HepG2 (cell line): ENCODE results near the gene NAB1. TPM values are rescaled to one million over a fixed set of nuclear protein-coding genes. Genes with fewer than 3 reads are reported as not detected.
A peak's percentile ranks its signal among the peaks of the same experiment; 100 is the strongest.

Experiments used
- ATAC-seq: fragments of 200-7000 bp; cut with Tn5 transposase; 3 replicates; pipeline ENCODE4 v1.9.1; 2020; ENCODE audit warnings: mild to moderate bottlenecking, moderate library complexity
- BruUV-seq: library from RNA; stranded (reverse); fragments of 400-500 nt; replicated peaks from 2 replicates; lab custom pipeline; 2021; lab: Mats Ljungman, UMichigan
- CTCF ChIA-PET: fragments of 300-600 bp; formaldehyde crosslinking; extraction: SDS; loops from one replicate; lab custom pipeline; 2021; ENCODE audit warnings: low total read pairs, inconsistent platforms, low intra/inter-chr PET ratio; lab: Yijun Ruan, JAX
- POLR2A ChIA-PET: fragments of 350-600 bp; sonication (Branson Sonifier 250); formaldehyde crosslinking; loops from one replicate; lab custom pipeline; 2020; ENCODE audit warnings: antibody characterized with exemption, inconsistent platforms; lab: Yijun Ruan, JAX
- DNase-seq: peaks from one replicate; pipeline ENCODE4 v3.0.0-alpha.2; 2015; ENCODE audit warnings: low spot score
- FAIRE-seq: peaks from 3 replicates; lab custom pipeline; 2011; peaks lifted over from hg19 to GRCh38; lab: Jason Lieb, UNC
- H2AFZ ChIP-seq: one replicate; pipeline ENCODE4 v1.6.1; 2011; ENCODE audit warnings: low read length, inconsistent platforms
- H3K27ac ChIP-seq: fragments of 300-600 bp; 3 replicates; pipeline ENCODE4 v1.8.0; 2011; ENCODE audit warnings: mixed run types, mild to moderate bottlenecking, mixed read lengths, low read length, inconsistent platforms; ENCODE audit not compliant: insufficient read depth; ENCODE audit errors: extremely low read length
- H3K27me3 ChIP-seq, 2 experiments: fragments of 200-600 bp in 1 of 2; 2 replicates in 1 of 2; 3 replicates in 1 of 2; pipeline versions ENCODE4 v1.6.0 to v1.8.0; 2011; ENCODE audit warnings: low read length in 2 of 2, mild to moderate bottlenecking in 2 of 2, moderate library complexity in 2 of 2, inconsistent platforms in 1 of 2; ENCODE audit not compliant: insufficient read depth in 2 of 2, control insufficient read depth in 1 of 2
- H3K36me3 ChIP-seq, 2 experiments: fragments of 200-600 bp in 1 of 2; replicated peaks in 1 of 2; 2 replicates in 1 of 2; 3 replicates in 1 of 2; pipeline versions ENCODE4 v1.5.1 to v1.8.0; 2011; ENCODE audit warnings: low read length in 2 of 2, inconsistent platforms in 1 of 2; ENCODE audit not compliant: insufficient read depth in 2 of 2, control insufficient read depth in 1 of 2
- H3K4me1 ChIP-seq: 2 replicates; pipeline ENCODE4 v1.5.1; 2012; ENCODE audit warnings: low read length, inconsistent platforms; ENCODE audit not compliant: insufficient read depth
- H3K4me2 ChIP-seq: 2 replicates; pipeline ENCODE4 v1.6.0; 2011; ENCODE audit warnings: low read depth, low read length, inconsistent platforms
- H3K4me3 ChIP-seq, 3 experiments: fragments of 200-600 bp in 1 of 3; sonication (generic), shearing (Covaris generic) in 1 of 3; replicated peaks in 1 of 3; 2 replicates each; pipeline ENCODE4 v1.5.1; 2011 to 2016; ENCODE audit warnings: low read length in 3 of 3, inconsistent platforms in 2 of 3, low read depth in 2 of 3, mild to moderate bottlenecking in 2 of 3, control low read depth in 1 of 3, mixed read lengths in 1 of 3; ENCODE audit not compliant: insufficient read depth in 1 of 3
- H3K79me2 ChIP-seq: one replicate; pipeline ENCODE4 v1.6.1; 2011; ENCODE audit warnings: low read length, inconsistent platforms; ENCODE audit not compliant: insufficient read depth
- H3K9ac ChIP-seq: 2 replicates; pipeline ENCODE4 v1.6.0; 2011; ENCODE audit warnings: mild to moderate bottlenecking, low read depth, low read length, inconsistent platforms; ENCODE audit not compliant: insufficient read depth
- H3K9me3 ChIP-seq: 2 replicates; pipeline ENCODE4 v1.5.1; 2012; ENCODE audit warnings: mild to moderate bottlenecking, low read length
- H4K20me1 ChIP-seq: 2 replicates; pipeline ENCODE4 v1.6.0; 2011; ENCODE audit warnings: inconsistent platforms, mild to moderate bottlenecking, low read length, moderate library complexity; ENCODE audit not compliant: insufficient read depth
- AHDC1 ChIP-seq: sonication (generic); formaldehyde crosslinking; IDR thresholded peaks from 2 replicates; pipeline ENCODE4 v1.5.1; 2020; ENCODE audit warnings: mild to moderate bottlenecking, missing genetic modification reagents, borderline replicate concordance
- CREB1 ChIP-seq, 2 experiments: fragments of 450-650 bp in 1 of 2; IDR thresholded peaks; 2 replicates each; pipeline ENCODE4 v1.6.1; 2016 to 2017; ENCODE audit warnings: control low read depth in 1 of 2, mild to moderate bottlenecking in 1 of 2, missing compliant biosample characterization in 1 of 2, missing genetic modification characterization in 1 of 2
- CTCF ChIP-seq: sonication (generic); formaldehyde crosslinking; IDR thresholded peaks from 2 replicates; pipeline ENCODE4 v1.5.0; 2020; ENCODE audit warnings: mild to moderate bottlenecking, missing genetic modification reagents, moderate library complexity
- FOXA1 ChIP-seq, 2 experiments: fragments of 450-650 bp in 1 of 2; sonication (generic) in 1 of 2; formaldehyde crosslinking in 1 of 2; IDR thresholded peaks; 2 replicates each; pipeline versions ENCODE4 v1.4.0 to v1.6.1; 2016 to 2020; ENCODE audit warnings: missing genetic modification reagents in 1 of 2
- IRX3 ChIP-seq: sonication (generic); formaldehyde crosslinking; IDR thresholded peaks from 2 replicates; pipeline ENCODE4 v1.8.1; 2023; ENCODE audit warnings: mild to moderate bottlenecking, low read depth, missing genetic modification reagents, borderline replicate concordance
- LBX2 ChIP-seq: sonication (generic); formaldehyde crosslinking; IDR thresholded peaks from 2 replicates; pipeline ENCODE4 v1.5.0; 2020; ENCODE audit warnings: missing genetic modification reagents, mild to moderate bottlenecking, borderline replicate concordance
- MEIS1 ChIP-seq: sonication (generic); formaldehyde crosslinking; IDR thresholded peaks from 2 replicates; pipeline ENCODE4 v1.9.0; 2021; ENCODE audit warnings: mild to moderate bottlenecking, missing genetic modification reagents, moderate library complexity, borderline replicate concordance
- STAG1 ChIP-seq: sonication (generic); formaldehyde crosslinking; IDR thresholded peaks from 2 replicates; pipeline ENCODE4 v1.4.0; 2020; ENCODE audit warnings: missing genetic modification reagents
- TCF12 ChIP-seq, 2 experiments: fragments of 450-650 bp in 1 of 2; sonication (generic) in 1 of 2; formaldehyde crosslinking in 1 of 2; IDR thresholded peaks; 2 replicates each; pipeline versions ENCODE4 v1.6.1 to v1.8.0; 2017 to 2022; ENCODE audit warnings: antibody characterized with exemption in 1 of 2, mild to moderate bottlenecking in 1 of 2, missing genetic modification reagents in 1 of 2, moderate library complexity in 1 of 2
- TEAD3 ChIP-seq: optimal IDR thresholded peaks from 2 replicates; pipeline ENCODE3; 2016; ENCODE audit warnings: borderline replicate concordance
- YEATS4 ChIP-seq: sonication (generic); formaldehyde crosslinking; IDR thresholded peaks from 2 replicates; pipeline ENCODE4 v1.4.0; 2020; ENCODE audit warnings: missing genetic modification reagents, borderline replicate concordance
- ZNF652 ChIP-seq: IDR thresholded peaks from 2 replicates; pipeline ENCODE4 v1.6.1; 2016; ENCODE audit warnings: low read depth, borderline replicate concordance
- ZNF850 ChIP-seq: sonication (generic); formaldehyde crosslinking; conservative IDR thresholded peaks from 2 replicates; pipeline ENCODE4 v1.9.0; 2021; ENCODE audit warnings: mild to moderate bottlenecking, missing genetic modification reagents
- WGBS: methylation state at CpG from one replicate; pipeline ENCODE4 v1.1.6; 2017; ENCODE audit warnings: low lambda C conversion rate; 5-methylcytosine and 5-hydroxymethylcytosine counted together
- in situ Hi-C: cut with HindIII; loops from 2 replicates; pipeline ENCODE4 v1.10.0; 2017; ENCODE audit warnings: low pct_unique_long_range_greater_than_20kb; ENCODE audit not compliant: extremely low pct_ligation_motif_present
- intact Hi-C: fragments of 100-400 bp; cut with micrococcal nuclease; formaldehyde crosslinking; loops from one replicate; pipeline ENCODE4 v1.10.0; 2022; ENCODE audit not compliant: unreplicated experiment
- polyA plus RNA-seq, 8 experiments: library from polyadenylated mRNA; depleted of rRNA in 3 of 8; stranded (reverse) in 7 of 8; unstranded in 1 of 8; fragments of >200 nt; fragmentation: Illumina TruSeq in 4 of 8; extraction: Trizol in 4 of 8; gene quantifications; 2 replicates each; pipeline versions ENCODE4 v1.2.1 to v1.2.3, GENCODE V29; 2011 to 2016; ENCODE audit warnings: low read depth in 4 of 8, missing spikeins in 1 of 8, mixed read lengths in 1 of 8; ENCODE audit not compliant: insufficient read depth in 1 of 8
- total RNA-seq, 5 experiments: library from RNA; depleted of rRNA; stranded (reverse); fragments of >200 nt; fragmentation: Illumina TruSeq; extraction: Trizol; gene quantifications; 2 replicates each; pipeline ENCODE4 v1.2.3, GENCODE V29; 2016; ENCODE audit warnings: low read depth in 1 of 5

Gene NAB1
- total and polyA plus RNA-seq, 2 of the 13 experiments (the other 11 are each of a cell fraction or from before 2014, with no cell fraction given), result 24.5 to 46.0 TPM

- TF ChIP-seq AHDC1 (CRISPR knock-in tag) (0 out of 2 replicates have a peak, but pooled peaks have one; percentile 3), MEIS1 (CRISPR knock-in tag) (no peak)
These were observed 48.5 kb downstream of the NAB1 start (continued) for GRCh38 chr2:190697421-190697820.

GRCh38 chr2:190698895-190699294 is 50.0 kb downstream of the NAB1 start:
- CTCF ChIA-PET, result no interaction called here
- Histone ChIP-seq H4K20me1 (no peaks in the 10 kb centered on the region), H3K27ac (no peak overlapping the region), H3K9ac (no peak overlapping the region), H3K79me2 (no peaks in the 10 kb centered on the region), H3K4me2 (peak overlapping the region; percentile 8; the same call in 1 of the 2 replicates), H2AFZ (no peak overlapping the region), H3K4me1 (peaks cover 13% of the 10 kb centered on the region), H3K4me3 (no peak overlapping the region), H3K9me3 (no peaks in the 10 kb centered on the region), H3K27me3 (peaks cover 1 to 11% of the 10 kb centered on the region in 2 experiments; a peak in 2 of 5 replicates), H3K36me3 (no peaks in the 10 kb centered on the region)
- WGBS, result 27% methylated on average over 5 of the region's 5 CpGs
- POLR2A ChIA-PET, result no interaction called here
- DNase-seq, result peak; percentile 14
- in situ Hi-C loops (no loop called here), intact Hi-C loops (no loop called here)
- FAIRE-seq, result no peak
- peak; percentile 79 for ATAC-seq
- BruUV-seq, result no TSS peak
- TF ChIP-seq TEAD3 (CRISPR knock-in tag) (peak; percentile 20), ZNF652 (CRISPR knock-in tag) (no peak), ZNF850 (CRISPR knock-in tag) (no peak), YEATS4 (CRISPR knock-in tag) (no peak), CREB1 (IDR thresholded peaks at IDR 0.05) (no peak), CREB1 (CRISPR knock-in tag; IDR thresholded peaks at IDR 0.05) (no peak), TCF12 (IDR thresholded peaks at IDR 0.05) (no peak), TCF12 (CRISPR knock-in tag; IDR thresholded peaks at IDR 0.05) (no peak), IRX3 (CRISPR knock-in tag) (no peak), STAG1 (peak; percentile 27; the same call in 1 of the 2 replicates), FOXA1 (IDR thresholded peaks at IDR 0.05) (no peak), FOXA1 (CRISPR knock-in tag; IDR thresholded peaks at IDR 0.05) (no peak), LBX2 (CRISPR knock-in tag) (no peak), CTCF (CRISPR knock-in tag) (peak; percentile 44)
